ENCODE data around the gene FUNDC2.

DNA sequence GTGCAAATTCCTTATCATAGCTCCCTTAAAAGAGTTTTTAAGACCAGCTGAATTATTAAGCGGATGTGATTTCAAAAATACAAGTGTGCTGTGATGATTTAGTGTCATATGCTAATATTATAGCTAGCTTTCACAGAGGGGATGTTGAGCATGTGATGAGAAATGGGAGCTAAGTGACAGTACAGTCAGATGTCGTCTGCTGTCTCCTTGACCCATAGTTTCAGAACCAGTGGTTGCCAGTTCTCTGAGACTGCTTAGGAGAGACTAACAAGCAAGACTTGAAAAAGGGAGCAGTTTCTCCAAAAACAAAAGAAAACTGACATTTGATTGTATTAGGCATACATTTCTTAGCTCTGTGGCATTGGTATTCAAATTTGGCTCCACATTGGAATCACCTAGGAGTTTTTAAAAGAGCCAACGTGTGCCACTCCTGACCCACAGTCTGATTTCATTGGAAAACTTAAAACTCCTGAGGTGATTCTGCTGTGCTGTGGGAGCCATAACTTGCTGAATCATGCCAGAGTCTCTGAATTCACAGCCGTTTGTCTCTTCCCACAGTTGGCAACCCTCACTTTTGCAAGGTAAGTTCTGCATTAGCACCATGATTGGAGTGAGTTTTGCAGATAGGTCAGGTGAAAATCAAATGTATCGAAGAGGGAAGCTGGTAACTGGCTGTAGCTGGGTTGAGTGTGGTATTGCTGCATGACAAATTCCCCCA is 20.3 kb downstream of the FUNDC2 start:
- TF ChIP-seq, protein P1, sequence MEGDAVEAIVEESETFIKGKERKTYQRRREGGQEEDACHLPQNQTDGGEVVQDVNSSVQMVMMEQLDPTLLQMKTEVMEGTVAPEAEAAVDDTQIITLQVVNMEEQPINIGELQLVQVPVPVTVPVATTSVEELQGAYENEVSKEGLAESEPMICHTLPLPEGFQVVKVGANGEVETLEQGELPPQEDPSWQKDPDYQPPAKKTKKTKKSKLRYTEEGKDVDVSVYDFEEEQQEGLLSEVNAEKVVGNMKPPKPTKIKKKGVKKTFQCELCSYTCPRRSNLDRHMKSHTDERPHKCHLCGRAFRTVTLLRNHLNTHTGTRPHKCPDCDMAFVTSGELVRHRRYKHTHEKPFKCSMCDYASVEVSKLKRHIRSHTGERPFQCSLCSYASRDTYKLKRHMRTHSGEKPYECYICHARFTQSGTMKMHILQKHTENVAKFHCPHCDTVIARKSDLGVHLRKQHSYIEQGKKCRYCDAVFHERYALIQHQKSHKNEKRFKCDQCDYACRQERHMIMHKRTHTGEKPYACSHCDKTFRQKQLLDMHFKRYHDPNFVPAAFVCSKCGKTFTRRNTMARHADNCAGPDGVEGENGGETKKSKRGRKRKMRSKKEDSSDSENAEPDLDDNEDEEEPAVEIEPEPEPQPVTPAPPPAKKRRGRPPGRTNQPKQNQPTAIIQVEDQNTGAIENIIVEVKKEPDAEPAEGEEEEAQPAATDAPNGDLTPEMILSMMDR (IDR thresholded peaks at IDR 0.05) = no peak
- no peak for TF ChIP-seq ZFX (IDR thresholded peaks at IDR 0.05; ENCODE audit: borderline replicate concordance)

Measured in 22Rv1 (cell line).